ENCODE data around the gene TSC22D4.
"Not testable (repeated sequence)": the region's sequence is repeated elsewhere in the genome, so short reads cannot be mapped to it uniquely, and the experiment has no call there.

TSC22D4 gene

DNA sequence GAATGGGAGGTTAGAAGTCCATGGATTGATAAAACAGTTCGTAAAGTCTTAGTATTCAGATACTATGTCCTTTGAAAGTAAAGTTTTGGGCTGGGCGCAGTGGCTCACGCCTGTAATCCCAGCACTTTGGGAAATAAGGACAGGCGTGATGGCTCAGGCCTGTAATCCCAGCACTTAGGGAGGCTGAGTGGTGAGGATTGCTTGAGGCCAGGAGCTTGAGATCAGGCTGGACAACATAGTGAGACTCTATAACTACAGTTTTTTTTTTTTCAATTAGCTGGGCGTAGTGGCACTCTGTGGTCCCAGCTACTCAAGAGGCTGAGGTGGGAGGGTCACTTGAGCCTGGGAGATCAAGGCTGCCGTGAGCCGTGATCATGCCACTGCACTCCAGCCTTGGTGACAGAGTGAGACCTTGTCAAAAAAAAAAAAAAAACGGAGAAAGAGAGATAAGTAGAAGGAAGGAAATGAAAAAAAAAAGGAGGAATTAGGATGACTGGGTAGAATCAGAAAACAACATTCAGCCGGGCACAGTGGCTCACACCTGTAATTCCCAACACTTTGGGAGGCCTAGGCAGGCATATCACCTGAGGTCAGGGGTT lies 34.3 kb upstream of the TSC22D4 start:
- H3K36me3 ChIP-seq (ENCODE audit: control insufficient read depth in 1 of 2, insufficient read depth in 2 of 2, low read length in 2 of 2): no peaks in the 10 kb centered on the region
- no peaks in the 10 kb centered on the region for H3K27me3 ChIP-seq (ENCODE audit: low read depth, low read length)
- H3K27ac ChIP-seq (ENCODE audit: low read length): no peak overlapping the region
- no peaks in the 10 kb centered on the region for H3K4me1 ChIP-seq (ENCODE audit: control insufficient read depth in 1 of 2, insufficient read depth in 2 of 2, low read length in 2 of 2)
- no peak overlapping the region for H3K4me3 ChIP-seq (ENCODE audit: low read depth in 1 of 2, low read length in 2 of 2)
- H3K9me3 ChIP-seq (ENCODE audit: control insufficient read depth in 1 of 2, low read length in 2 of 2): no peaks in the 10 kb centered on the region

DNA sequence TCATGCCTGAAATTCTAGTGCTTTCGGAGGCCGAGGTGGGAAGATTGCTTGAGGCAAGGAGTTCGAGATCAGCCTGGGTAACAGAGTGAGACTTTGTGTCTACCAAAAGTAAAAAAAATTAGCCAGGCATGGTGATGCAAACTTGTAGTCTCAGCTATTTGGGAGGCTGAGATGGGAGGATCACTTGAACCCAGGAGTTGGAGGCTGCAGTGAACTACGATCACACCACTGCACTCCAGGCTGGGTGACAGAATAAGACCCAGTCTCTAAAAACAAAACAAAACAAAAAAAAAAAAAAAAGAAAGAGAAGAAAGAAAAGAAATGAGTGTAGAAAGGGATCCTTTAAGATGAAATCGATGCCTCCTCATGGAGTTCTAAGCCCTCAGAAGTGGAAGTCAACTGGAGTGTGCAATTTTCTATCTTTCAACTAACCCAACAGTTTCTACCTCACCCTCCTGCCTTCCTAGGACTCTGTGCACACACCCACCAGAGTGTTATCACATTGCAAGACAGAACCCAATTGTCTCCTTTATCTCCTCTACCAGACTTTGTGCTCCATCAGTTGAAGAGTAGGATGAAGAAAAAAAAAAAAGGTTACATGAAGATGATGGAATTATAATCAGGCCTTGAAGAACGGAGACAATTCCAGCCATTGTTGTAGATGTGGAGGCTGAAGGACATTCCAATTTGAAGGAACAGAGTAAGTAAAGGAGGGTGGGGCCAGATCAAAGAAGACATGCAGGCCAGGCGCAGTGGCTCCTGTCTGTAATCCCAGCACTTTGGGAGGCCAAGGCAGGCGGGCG lies 31.6 kb upstream of the TSC22D4 start:
- H3K4me1 ChIP-seq (ENCODE audit: control insufficient read depth in 1 of 2, insufficient read depth in 2 of 2, low read length in 2 of 2): no peaks in the 10 kb centered on the region
- no peaks in the 10 kb centered on the region for H3K27me3 ChIP-seq (ENCODE audit: low read depth, low read length)
- H3K36me3 ChIP-seq (ENCODE audit: control insufficient read depth in 1 of 2, insufficient read depth in 2 of 2, low read length in 2 of 2): no peaks in the 10 kb centered on the region
- no peak overlapping the region for H3K4me3 ChIP-seq (ENCODE audit: low read depth in 1 of 2, low read length in 2 of 2)
- no peaks in the 10 kb centered on the region for H3K9me3 ChIP-seq (ENCODE audit: control insufficient read depth in 1 of 2, low read length in 2 of 2)
- no peak overlapping the region for H3K27ac ChIP-seq (ENCODE audit: low read length)

DNA sequence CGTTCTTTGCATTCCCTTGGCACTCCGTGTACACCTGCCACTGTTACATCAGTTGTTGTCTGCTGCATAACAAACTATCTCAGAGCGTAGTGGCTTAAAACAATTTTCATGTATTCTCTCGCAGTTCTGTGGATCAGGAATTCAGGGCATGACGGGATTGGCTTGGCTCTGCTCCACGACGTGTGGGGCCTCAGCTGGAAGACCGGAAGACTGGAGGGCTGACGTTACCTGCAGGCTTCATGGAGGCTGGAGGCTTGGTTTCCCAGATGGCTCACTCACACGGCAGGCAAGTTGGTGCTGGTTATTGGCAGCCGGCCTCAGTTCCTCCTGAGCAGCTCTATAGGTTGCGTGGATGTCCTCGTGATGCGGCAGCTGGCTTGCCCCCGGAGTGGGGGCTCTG lies 30.2 kb upstream of the TSC22D4 start:
- Histone ChIP-seq H3K36me3 (ENCODE audit: control insufficient read depth in 1 of 2, insufficient read depth in 2 of 2, low read length in 2 of 2) (no peaks in the 10 kb centered on the region), H3K27me3 (ENCODE audit: low read depth, low read length) (no peaks in the 10 kb centered on the region), H3K4me1 (ENCODE audit: control insufficient read depth in 1 of 2, insufficient read depth in 2 of 2, low read length in 2 of 2) (no peaks in the 10 kb centered on the region), H3K9me3 (ENCODE audit: control insufficient read depth in 1 of 2, low read length in 2 of 2) (no peaks in the 10 kb centered on the region), H3K4me3 (ENCODE audit: low read depth in 1 of 2, low read length in 2 of 2) (no peak overlapping the region), H3K27ac (ENCODE audit: low read length) (no peak overlapping the region)

DNA sequence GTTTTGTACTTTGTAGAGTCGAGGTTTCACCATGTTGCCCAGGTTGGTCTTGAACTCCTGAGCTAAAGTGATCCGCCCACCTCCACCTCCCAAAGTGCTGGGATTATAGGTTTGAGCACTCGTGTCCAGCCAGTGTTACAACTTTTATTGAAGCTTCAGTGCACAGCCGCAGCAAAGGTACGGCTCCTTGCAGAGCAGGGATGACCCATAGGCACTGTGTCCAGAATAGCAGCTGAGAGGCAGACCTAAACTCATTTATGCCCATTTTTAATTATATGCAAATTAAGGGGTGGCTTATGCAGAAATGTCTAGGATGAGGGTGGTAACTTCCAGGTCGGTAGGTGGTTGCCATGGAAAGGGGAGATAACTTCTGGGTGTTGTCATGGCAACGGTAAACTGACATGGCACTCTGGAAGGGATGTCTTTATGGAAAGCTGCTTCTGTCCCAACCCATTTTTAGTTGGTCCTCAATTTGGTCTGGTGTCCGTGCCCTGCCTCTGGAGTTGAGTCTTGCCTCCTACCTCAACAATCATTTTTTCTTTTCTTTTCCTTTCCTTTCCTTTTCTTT lies 27.4 kb upstream of the TSC22D4 start:
- Histone ChIP-seq H3K4me1 (ENCODE audit: control insufficient read depth in 1 of 2, insufficient read depth in 2 of 2, low read length in 2 of 2) (no peaks in the 10 kb centered on the region), H3K27me3 (ENCODE audit: low read depth, low read length) (no peaks in the 10 kb centered on the region), H3K4me3 (ENCODE audit: low read depth in 1 of 2, low read length in 2 of 2) (no peak overlapping the region), H3K9me3 (ENCODE audit: control insufficient read depth in 1 of 2, low read length in 2 of 2) (no peaks in the 10 kb centered on the region), H3K36me3 (ENCODE audit: control insufficient read depth in 1 of 2, insufficient read depth in 2 of 2, low read length in 2 of 2) (no peaks in the 10 kb centered on the region), H3K27ac (ENCODE audit: low read length) (no peak overlapping the region)

DNA sequence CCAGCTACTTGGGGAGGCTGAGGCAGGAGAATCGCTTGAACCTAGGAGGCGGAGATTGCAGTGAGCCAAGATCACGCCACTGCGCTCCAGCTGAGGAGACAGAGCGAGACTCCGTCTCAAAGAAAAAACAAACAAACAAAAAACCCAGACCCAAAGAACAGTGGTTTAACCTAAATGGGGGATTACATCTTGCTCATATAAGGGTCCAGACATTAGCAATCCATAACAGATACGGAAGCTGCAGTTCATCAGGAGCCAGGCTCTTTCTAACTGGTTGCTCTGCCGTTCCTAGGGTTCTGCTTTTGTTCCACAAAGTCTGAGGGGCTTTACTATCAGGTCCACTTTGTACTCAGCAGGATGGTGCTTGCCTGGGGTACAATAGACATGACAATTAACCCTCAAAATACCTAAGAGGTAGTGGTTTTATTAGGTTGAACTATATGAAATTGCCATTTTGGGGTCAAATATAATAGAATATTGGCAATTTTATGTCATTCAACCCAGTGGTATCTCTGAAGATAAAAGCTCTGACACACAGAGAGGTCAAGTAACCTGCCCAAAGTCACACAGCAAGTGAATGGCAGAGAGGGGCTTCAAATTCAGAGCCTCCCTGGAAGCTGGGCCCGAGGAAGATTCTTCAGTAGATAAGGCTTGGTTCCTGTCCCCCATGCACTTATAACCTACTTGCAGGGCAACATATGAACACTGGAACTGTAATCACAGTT lies 26.0 kb upstream of the TSC22D4 start:
- H3K27ac ChIP-seq (ENCODE audit: low read length): no peak overlapping the region
- H3K9me3 ChIP-seq (ENCODE audit: control insufficient read depth in 1 of 2, low read length in 2 of 2): no peaks in the 10 kb centered on the region
- H3K4me3 ChIP-seq (ENCODE audit: low read depth in 1 of 2, low read length in 2 of 2): no peak overlapping the region
- H3K36me3 ChIP-seq (ENCODE audit: control insufficient read depth in 1 of 2, insufficient read depth in 2 of 2, low read length in 2 of 2): no peaks in the 10 kb centered on the region
- H3K4me1 ChIP-seq (ENCODE audit: control insufficient read depth in 1 of 2, insufficient read depth in 2 of 2, low read length in 2 of 2): no peaks in the 10 kb centered on the region
- H3K27me3 ChIP-seq (ENCODE audit: low read depth, low read length): no peaks in the 10 kb centered on the region

DNA sequence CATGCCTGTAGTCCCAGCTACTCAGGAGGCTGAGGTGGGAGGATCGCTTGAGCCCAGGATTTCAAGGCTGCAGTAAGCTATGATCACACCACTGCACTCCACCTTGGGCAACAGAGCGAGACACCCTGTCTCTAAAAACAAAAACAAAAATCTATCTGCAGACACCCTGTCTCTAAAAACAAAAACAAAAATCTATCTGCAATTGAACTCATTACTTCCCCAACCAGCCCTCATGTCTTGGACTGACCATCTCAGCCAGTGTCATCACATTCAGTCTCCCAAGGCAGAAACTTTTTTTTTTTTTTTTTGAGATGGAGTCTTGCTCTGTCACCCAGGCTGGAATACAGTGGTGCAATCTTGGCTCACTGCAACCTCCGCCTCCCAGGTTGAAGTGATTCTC lies 25.0 kb upstream of the TSC22D4 start:
- not testable (repeated sequence) for H3K4me3 ChIP-seq (ENCODE audit: low read depth in 1 of 2, low read length in 2 of 2); H3K27ac ChIP-seq (ENCODE audit: low read length); H3K36me3 ChIP-seq (ENCODE audit: control insufficient read depth in 1 of 2, insufficient read depth in 2 of 2, low read length in 2 of 2); H3K9me3 ChIP-seq (ENCODE audit: control insufficient read depth in 1 of 2, low read length in 2 of 2); H3K4me1 ChIP-seq (ENCODE audit: control insufficient read depth in 1 of 2, insufficient read depth in 2 of 2, low read length in 2 of 2); H3K27me3 ChIP-seq (ENCODE audit: low read depth, low read length)

DNA sequence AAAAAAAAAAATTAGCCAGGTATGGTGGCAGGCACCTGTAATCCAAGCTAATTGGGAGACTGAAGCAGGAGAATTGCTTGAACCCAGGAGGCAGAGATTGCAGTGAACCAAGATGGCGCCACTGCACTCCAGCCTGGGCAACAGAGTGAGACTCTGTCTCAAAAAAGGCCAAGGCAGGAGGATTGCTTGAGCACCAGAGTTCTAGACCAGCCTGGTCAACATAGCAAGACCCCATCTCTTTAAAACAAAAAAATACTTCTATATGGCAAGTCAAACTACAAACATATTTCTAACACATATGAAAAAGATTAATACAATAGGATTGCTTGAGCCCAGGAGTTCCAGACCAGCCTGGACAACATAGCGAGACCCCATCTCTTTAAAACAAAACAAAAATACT lies 21.7 kb upstream of the TSC22D4 start:
- H3K4me3 ChIP-seq (ENCODE audit: low read depth in 1 of 2, low read length in 2 of 2); H3K4me1 ChIP-seq (ENCODE audit: control insufficient read depth in 1 of 2, insufficient read depth in 2 of 2, low read length in 2 of 2); H3K27me3 ChIP-seq (ENCODE audit: low read depth, low read length); H3K9me3 ChIP-seq (ENCODE audit: control insufficient read depth in 1 of 2, low read length in 2 of 2); H3K27ac ChIP-seq (ENCODE audit: low read length); H3K36me3 ChIP-seq (ENCODE audit: control insufficient read depth in 1 of 2, insufficient read depth in 2 of 2, low read length in 2 of 2): not testable (repeated sequence)

DNA sequence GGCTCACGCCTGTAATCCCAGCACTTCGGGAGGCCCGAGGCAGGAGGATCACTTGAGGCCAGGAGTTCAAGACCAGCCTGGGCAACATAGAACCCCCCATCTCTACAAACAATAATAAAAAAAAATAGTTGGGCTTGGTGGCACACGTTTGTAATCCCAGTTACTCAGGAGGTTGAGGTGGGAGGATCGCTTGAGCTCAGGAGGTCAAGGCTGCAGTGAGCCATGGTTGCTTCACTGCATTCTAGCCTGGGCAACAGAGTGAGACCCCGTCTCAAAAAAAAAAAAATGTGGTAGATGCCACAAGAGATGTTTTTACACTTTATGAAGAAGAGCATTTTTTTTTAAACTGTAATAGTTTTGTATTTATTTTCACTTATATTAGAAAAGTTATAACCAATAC lies 17.5 kb upstream of the TSC22D4 start:
- H3K27ac ChIP-seq (ENCODE audit: low read length): no peak overlapping the region
- no peaks in the 10 kb centered on the region for H3K27me3 ChIP-seq (ENCODE audit: low read depth, low read length)
- no peaks in the 10 kb centered on the region for H3K9me3 ChIP-seq (ENCODE audit: control insufficient read depth in 1 of 2, low read length in 2 of 2)
- H3K4me1 ChIP-seq (ENCODE audit: control insufficient read depth in 1 of 2, insufficient read depth in 2 of 2, low read length in 2 of 2): peaks cover 0 to 10% of the 10 kb centered on the region in 2 donors
- H3K4me3 ChIP-seq (ENCODE audit: low read depth in 1 of 2, low read length in 2 of 2): no peak overlapping the region
- H3K36me3 ChIP-seq (ENCODE audit: control insufficient read depth in 1 of 2, insufficient read depth in 2 of 2, low read length in 2 of 2): no peaks in the 10 kb centered on the region

DNA sequence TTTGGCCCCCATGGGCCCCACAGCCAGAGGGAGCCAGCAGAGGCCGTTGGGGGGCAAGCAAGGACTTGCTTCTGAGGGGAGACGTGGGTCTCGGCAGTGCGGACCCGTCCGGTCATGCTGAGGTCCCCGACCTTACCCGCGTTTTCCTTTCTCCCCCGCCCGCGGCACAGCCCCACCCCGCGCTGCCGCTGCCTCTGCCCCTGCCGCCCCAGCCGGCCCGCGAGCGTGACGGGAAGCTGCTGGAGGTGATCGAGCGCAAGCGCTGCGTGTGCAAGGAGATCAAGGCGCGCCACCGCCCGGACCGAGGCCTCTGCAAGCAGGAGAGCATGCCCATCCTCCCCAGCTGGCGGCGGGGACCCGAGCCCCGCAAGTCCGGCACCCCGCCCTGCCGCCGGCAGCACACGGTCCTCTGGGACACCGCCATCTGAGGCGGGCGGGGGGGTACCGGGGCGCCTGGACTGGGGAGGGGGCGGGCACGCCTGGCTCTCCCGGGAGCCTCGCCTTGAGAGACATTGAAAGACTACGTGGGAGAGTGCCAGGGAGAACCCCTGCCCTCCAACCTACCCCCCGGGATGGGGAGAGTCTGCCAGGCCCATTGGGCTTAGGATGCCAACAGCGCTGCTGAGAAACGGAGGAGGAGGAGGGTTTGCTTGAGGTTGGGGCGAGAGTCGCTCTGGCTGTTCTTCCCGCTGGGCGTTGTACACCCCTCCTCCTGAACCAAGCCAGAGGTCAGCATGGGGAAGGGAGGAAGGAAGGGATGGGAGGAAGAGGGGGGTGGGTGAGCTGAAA lies 14.7 kb upstream of the TSC22D4 start:
- no peak overlapping the region for H3K27ac ChIP-seq (ENCODE audit: low read length)
- H3K4me3 ChIP-seq (ENCODE audit: low read depth in 1 of 2, low read length in 2 of 2): peak overlapping the region; percentile 16 to 55
- H3K27me3 ChIP-seq (ENCODE audit: low read depth, low read length): no peaks in the 10 kb centered on the region
- no peaks in the 10 kb centered on the region for H3K9me3 ChIP-seq (ENCODE audit: control insufficient read depth in 1 of 2, low read length in 2 of 2)
- no peaks in the 10 kb centered on the region for H3K36me3 ChIP-seq (ENCODE audit: control insufficient read depth in 1 of 2, insufficient read depth in 2 of 2, low read length in 2 of 2)
- peaks cover 0 to 21% of the 10 kb centered on the region in 2 donors for H3K4me1 ChIP-seq (ENCODE audit: control insufficient read depth in 1 of 2, insufficient read depth in 2 of 2, low read length in 2 of 2)

DNA sequence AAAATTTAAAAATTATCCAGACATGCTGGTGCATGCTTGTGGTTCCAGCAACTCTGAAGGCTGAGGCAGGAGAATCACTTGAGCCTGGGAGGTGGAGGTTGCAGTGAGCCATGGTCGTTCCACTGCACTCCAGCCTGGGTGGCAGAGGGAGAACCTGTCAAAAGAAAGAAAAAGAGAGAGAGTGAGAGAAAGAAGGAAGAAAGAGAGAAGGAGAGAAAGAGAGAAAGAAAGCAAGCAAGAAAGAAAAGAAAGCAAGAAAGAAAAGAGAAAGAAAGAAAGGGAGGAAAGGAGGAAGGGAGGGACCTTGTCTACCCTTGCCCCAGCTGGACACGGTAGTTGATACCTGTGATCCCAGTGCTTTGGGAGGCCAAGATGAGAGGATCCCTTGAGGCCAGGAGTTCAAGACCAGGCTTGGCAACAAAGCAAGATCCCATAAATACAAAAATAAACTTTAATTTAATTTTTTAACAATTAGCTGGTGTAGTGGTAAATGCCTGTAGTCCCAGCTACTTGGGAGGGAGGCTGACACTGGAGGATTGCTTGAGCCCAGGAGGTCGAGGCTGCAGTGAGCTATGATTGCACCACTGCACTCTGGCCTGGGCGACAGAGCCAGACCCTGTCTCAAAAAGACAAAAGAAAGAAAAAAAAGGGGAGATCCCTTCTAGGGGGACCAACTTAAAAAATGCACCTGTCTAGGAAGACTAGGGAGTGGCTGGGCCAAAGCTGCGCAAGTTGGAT lies 13.9 kb upstream of the TSC22D4 start:
- Histone ChIP-seq H3K4me3 (ENCODE audit: low read depth in 1 of 2, low read length in 2 of 2) (peak overlapping the region; percentile 16 to 55), H3K27ac (ENCODE audit: low read length) (no peak overlapping the region), H3K9me3 (ENCODE audit: control insufficient read depth in 1 of 2, low read length in 2 of 2) (no peaks in the 10 kb centered on the region), H3K4me1 (ENCODE audit: control insufficient read depth in 1 of 2, insufficient read depth in 2 of 2, low read length in 2 of 2) (peaks cover 0 to 22% of the 10 kb centered on the region in 2 donors), H3K36me3 (ENCODE audit: control insufficient read depth in 1 of 2, insufficient read depth in 2 of 2, low read length in 2 of 2) (no peaks in the 10 kb centered on the region), H3K27me3 (ENCODE audit: low read depth, low read length) (no peaks in the 10 kb centered on the region)

All from muscle layer of duodenum (tissue), 2 donors.